Keratinocyte (primary cell): Measurements from ENCODE around the gene MS4A2. TPM values are rescaled to one million over a fixed set of nuclear protein-coding genes. Genes with fewer than 3 reads are reported as not detected.
"Not testable (repeated sequence)": the region's sequence is repeated elsewhere in the genome, so short reads cannot be mapped to it uniquely, and the experiment has no call there.

Experiments used
- DNase-seq: peaks from one replicate; pipeline ENCODE4 v3.0.0-alpha.2; 2011; ENCODE audit warnings: low read depth, missing footprints, low spot score
- FAIRE-seq: peaks from 2 replicates; lab custom pipeline; 2011; peaks lifted over from hg19 to GRCh38; lab: Jason Lieb, UNC
- H2AFZ ChIP-seq: 2 replicates; pipeline ENCODE4 v1.6.0; 2012; ENCODE audit warnings: low read length, control low read depth, inconsistent platforms; ENCODE audit not compliant: control insufficient read depth
- H3K27ac ChIP-seq: 2 replicates; pipeline ENCODE4 v1.5.1; 2011; ENCODE audit warnings: low read length; ENCODE audit not compliant: control insufficient read depth, insufficient read depth
- H3K27me3 ChIP-seq: 3 replicates; pipeline ENCODE4 v1.6.0; 2011; ENCODE audit warnings: low read length; ENCODE audit not compliant: control insufficient read depth, insufficient read depth; ENCODE audit errors: extremely low read depth
- H3K36me3 ChIP-seq, 2 experiments: 2 replicates in 1 of 2; 3 replicates in 1 of 2; pipeline ENCODE4 v1.5.1; 2011; ENCODE audit warnings: low read length in 2 of 2, mild to moderate bottlenecking in 1 of 2; ENCODE audit not compliant: control insufficient read depth in 2 of 2, insufficient read depth in 2 of 2; ENCODE audit errors: extremely low read depth in 1 of 2
- H3K4me1 ChIP-seq: 3 replicates; pipeline ENCODE4 v1.5.1; 2011; ENCODE audit warnings: low read length; ENCODE audit not compliant: control insufficient read depth, insufficient read depth; ENCODE audit errors: extremely low read depth
- H3K4me2 ChIP-seq: 3 replicates; pipeline ENCODE4 v1.6.0; 2011; ENCODE audit warnings: low read depth, low read length; ENCODE audit not compliant: control insufficient read depth, insufficient read depth; ENCODE audit errors: extremely low read depth
- H3K4me3 ChIP-seq, 3 experiments: fragments of 200-600 bp in 1 of 3; sonication (generic) in 1 of 3; 2 replicates in 2 of 3; 3 replicates in 1 of 3; pipeline ENCODE4 v1.5.1; 2011 to 2016; ENCODE audit warnings: low read length in 3 of 3, mild to moderate bottlenecking in 3 of 3, control low read depth in 2 of 3, inconsistent platforms in 1 of 3, low read depth in 1 of 3, mixed read lengths in 1 of 3, mixed run types in 1 of 3, moderate library complexity in 1 of 3; ENCODE audit not compliant: control insufficient read depth in 2 of 3, insufficient read depth in 2 of 3; ENCODE audit errors: extremely low read depth in 1 of 3
- H3K79me2 ChIP-seq: 2 replicates; pipeline ENCODE4 v1.6.0; 2012; ENCODE audit warnings: low read length; ENCODE audit not compliant: control insufficient read depth, insufficient read depth
- H3K9ac ChIP-seq: 3 replicates; pipeline ENCODE4 v1.6.0; 2011; ENCODE audit warnings: low read length; ENCODE audit not compliant: control insufficient read depth, insufficient read depth; ENCODE audit errors: extremely low read depth
- H3K9me1 ChIP-seq: 3 replicates; pipeline ENCODE4 v1.6.0; 2011; ENCODE audit warnings: low read length; ENCODE audit not compliant: control insufficient read depth, insufficient read depth; ENCODE audit errors: extremely low read depth
- H3K9me3 ChIP-seq: 2 replicates; pipeline ENCODE4 v1.5.1; 2012; ENCODE audit warnings: low read depth, low read length; ENCODE audit not compliant: control insufficient read depth
- H4K20me1 ChIP-seq: 3 replicates; pipeline ENCODE4 v1.6.0; 2011; ENCODE audit warnings: low read length; ENCODE audit not compliant: control insufficient read depth, insufficient read depth; ENCODE audit errors: extremely low read depth
- CTCF ChIP-seq, 3 experiments: IDR thresholded peaks in 1 of 3; conservative IDR thresholded peaks in 1 of 3; optimal IDR thresholded peaks in 1 of 3; 2 replicates in 2 of 3; 3 replicates in 1 of 3; pipeline versions ENCODE3 to v1.5.1; 2011; ENCODE audit warnings: low read length in 3 of 3, mild to moderate bottlenecking in 3 of 3, moderate library complexity in 2 of 3, control low read depth in 1 of 3, inconsistent platforms in 1 of 3; ENCODE audit not compliant: insufficient read depth in 2 of 3; ENCODE audit errors: extremely low read depth in 1 of 3
- EZH2 ChIP-seq: IDR thresholded peaks from one replicate; pipeline ENCODE4 v1.6.1; 2012; ENCODE audit warnings: inconsistent platforms, mild to moderate bottlenecking, low read length, moderate library complexity
- dilution Hi-C: fragments of 300-500 bp; cut with MboI; formaldehyde crosslinking; loops from one replicate; pipeline ENCODE4 v1.7.0; 2020; ENCODE audit warnings: low sequenced_read_pairs; ENCODE audit not compliant: extremely low pct_ligation_motif_present
- polyA plus RNA-seq, 5 experiments: library from polyadenylated mRNA; depleted of rRNA in 3 of 5; stranded (reverse) in 3 of 5; stranded (forward) in 1 of 5; unstranded in 1 of 5; fragments of >200 nt; gene quantifications; 1 replicate in 1 of 5; 2 replicates in 3 of 5; 3 replicates in 1 of 5; pipeline versions ENCODE4 v1.2.1 to v1.2.3, GENCODE V29; 2011 to 2012; ENCODE audit warnings: missing spikeins in 2 of 5, low read depth in 1 of 5, low replicate concordance in 1 of 5

MS4A2 gene
- polyA plus RNA-seq, 1 donor (not counting 4 experiments of a cell fraction or from before 2014, with no cell fraction given), result not detected

- FAIRE-seq, H3K9ac ChIP-seq, H3K4me2 ChIP-seq, dilution Hi-C loops, H3K79me2 ChIP-seq, H3K4me1 ChIP-seq, DNase-seq, H2AFZ ChIP-seq, H3K27ac ChIP-seq, H3K27me3 ChIP-seq, H3K36me3 ChIP-seq, H3K4me3 ChIP-seq, H3K9me3 ChIP-seq, H4K20me1 ChIP-seq, H3K9me1 ChIP-seq: not testable (repeated sequence)
These were observed 20.2 kb downstream of the MS4A2 start for GRCh38 chr11:60108631-60109030.

- H3K36me3 ChIP-seq, result no peaks in the 10 kb centered on the region
- no peak overlapping the region for H3K9ac ChIP-seq
- no peak overlapping the region for H3K27ac ChIP-seq
- FAIRE-seq, result no peak
- no peaks in the 10 kb centered on the region for H3K9me3 ChIP-seq
- no peaks in the 10 kb centered on the region for H3K4me1 ChIP-seq
- no peaks in the 10 kb centered on the region for H3K9me1 ChIP-seq
- DNase-seq, result no peak
- H2AFZ ChIP-seq, result no peak overlapping the region
- H3K4me3 ChIP-seq, result no peak overlapping the region
- H4K20me1 ChIP-seq, result no peaks in the 10 kb centered on the region
- TF ChIP-seq CTCF (optimal IDR thresholded peaks at IDR 0.05 in 1 of 3, IDR thresholded peaks at IDR 0.05 in 1 of 3, conservative IDR thresholded peaks at IDR 0.05 in 1 of 3; ENCODE audit: extremely low read depth in 1 of 3, insufficient read depth in 2 of 3, low read length in 3 of 3), result no peak
- no peak for TF ChIP-seq EZH2
- H3K4me2 ChIP-seq, result no peak overlapping the region
- dilution Hi-C loops, result no loop called here
- H3K79me2 ChIP-seq, result no peaks in the 10 kb centered on the region
- no peaks in the 10 kb centered on the region for H3K27me3 ChIP-seq
These were observed 23.3 kb downstream of the MS4A2 start for GRCh38 chr11:60111793-60112192.
